Panc1 (cell line): ENCODE measurements around the gene MAEA.

ENCODE experiments used
- CTCF ChIP-seq: fragments of 450-650 bp; IDR thresholded peaks from 2 replicates; pipeline ENCODE4 v1.5.1; 2017; ENCODE audit warnings: mild to moderate bottlenecking
- POLR2AphosphoS5 ChIP-seq: IDR thresholded peaks from 2 replicates; pipeline ENCODE4 v1.6.1; 2012; ENCODE audit warnings: mild to moderate bottlenecking, low read depth, low read length, moderate library complexity
- REST ChIP-seq, 2 experiments: IDR thresholded peaks; 2 replicates each; pipeline ENCODE4 v1.6.1; 2011 to 2012; ENCODE audit warnings: low read depth in 2 of 2, control low read depth in 1 of 2, low read length in 1 of 2, mild to moderate bottlenecking in 1 of 2, moderate library complexity in 1 of 2; ENCODE audit not compliant: insufficient read depth in 1 of 2
- SIN3A ChIP-seq: IDR thresholded peaks from 2 replicates; pipeline ENCODE4 v1.6.1; 2012; ENCODE audit warnings: low read depth, mild to moderate bottlenecking, low read length, moderate library complexity, borderline replicate concordance; ENCODE audit not compliant: insufficient read depth

GRCh38 chr4:1252928-1253492 lies 36.7 kb upstream of the MAEA start:
- TF ChIP-seq CTCF, result no peak
- no peak for TF ChIP-seq POLR2AphosphoS5
- no peak for TF ChIP-seq REST (IDR thresholded peaks at IDR 0.05; ENCODE audit: insufficient read depth in 1 of 2, low read depth in 2 of 2, low read length in 1 of 2)
- TF ChIP-seq SIN3A, result no peak
